ENCODE data around the gene KDM5C.

- TF ChIP-seq CTCF (IDR thresholded peaks at IDR 0.05) (no peak), POLR2A (IDR thresholded peaks at IDR 0.05) (no peak)
These were observed 11.1 kb upstream of the KDM5C start for GRCh38 chrX:53236025-53236679.

Measured in heart left ventricle (tissue), 13 donors.